DMS53 (cell line): Measurements from ENCODE around the gene SHISA6.
"Not testable (repeated sequence)": the region's sequence is repeated elsewhere in the genome, so short reads cannot be mapped to it uniquely, and the experiment has no call there.

Source experiments
- DNase-seq: peaks from one replicate; lab custom pipeline; 2025; lab: John Stamatoyannopoulos, UW

Gene SHISA6

GRCh38 chr17:11303773-11304394, 62.9 kb downstream of the SHISA6 start:
- DNase-seq, result no peak

GRCh38 chr17:11304568-11304967, 63.6 kb downstream of the SHISA6 start:
- DNase-seq, result no peak

GRCh38 chr17:11305524-11305923, 64.5 kb downstream of the SHISA6 start:
- DNase-seq, result no peak

- DNase-seq, result no peak
Measured at GRCh38 chr17:11308531-11308930, 67.5 kb downstream of the SHISA6 start.

- no peak for DNase-seq
Measured at GRCh38 chr17:11309033-11309432, 68.0 kb downstream of the SHISA6 start.

- DNase-seq, result no peak
Measured at GRCh38 chr17:11309850-11310249, 68.8 kb downstream of the SHISA6 start.

- not testable (repeated sequence) for DNase-seq
Measured at GRCh38 chr17:11316451-11316850, 75.4 kb downstream of the SHISA6 start.

- DNase-seq, result no peak
Measured at GRCh38 chr17:11318207-11318606, 77.2 kb downstream of the SHISA6 start.

- no peak for DNase-seq
Measured at GRCh38 chr17:11319894-11320293, 78.9 kb downstream of the SHISA6 start.

GRCh38 chr17:11324021-11324420, 83.0 kb downstream of the SHISA6 start:
- no peak for DNase-seq

GRCh38 chr17:11324846-11325420, 83.9 kb downstream of the SHISA6 start:
- no peak for DNase-seq

GRCh38 chr17:11326492-11326891, 85.5 kb downstream of the SHISA6 start:
- no peak for DNase-seq

GRCh38 chr17:11328770-11329169, 87.8 kb downstream of the SHISA6 start:
- no peak for DNase-seq

GRCh38 chr17:11330006-11330405, 89.0 kb downstream of the SHISA6 start:
- no peak for DNase-seq

- DNase-seq, result no peak
Measured at GRCh38 chr17:11330826-11331225, 89.8 kb downstream of the SHISA6 start.

GRCh38 chr17:11331547-11332513, 90.8 kb downstream of the SHISA6 start:
- DNase-seq, result no peak

- no peak for DNase-seq
Measured at GRCh38 chr17:11332706-11333105, 91.7 kb downstream of the SHISA6 start.

GRCh38 chr17:11334493-11334892, 93.5 kb downstream of the SHISA6 start:
- no peak for DNase-seq

GRCh38 chr17:11336290-11336689, 95.3 kb downstream of the SHISA6 start:
- no peak for DNase-seq

- DNase-seq, result no peak
Measured at GRCh38 chr17:11340803-11341202, 99.8 kb downstream of the SHISA6 start.

GRCh38 chr17:11342138-11342537, 101.1 kb downstream of the SHISA6 start:
- no peak for DNase-seq

GRCh38 chr17:11349106-11349505, 108.1 kb downstream of the SHISA6 start:
- no peak for DNase-seq

GRCh38 chr17:11351479-11351878, 110.5 kb downstream of the SHISA6 start:
- no peak for DNase-seq
